HG02571 (cell line): ENCODE measurements around the gene CUL9.
"Not testable (repeated sequence)": the region's sequence is repeated elsewhere in the genome, so short reads cannot be mapped to it uniquely, and the experiment has no call there.

Source experiments
- ATAC-seq: cut with Tn5 transposase; IDR thresholded peaks from one replicate; pipeline ENCODE4 v1.9.1; 2021; ENCODE audit warnings: mild to moderate bottlenecking, moderate library complexity; ENCODE audit not compliant: unreplicated experiment

Gene CUL9

DNA sequence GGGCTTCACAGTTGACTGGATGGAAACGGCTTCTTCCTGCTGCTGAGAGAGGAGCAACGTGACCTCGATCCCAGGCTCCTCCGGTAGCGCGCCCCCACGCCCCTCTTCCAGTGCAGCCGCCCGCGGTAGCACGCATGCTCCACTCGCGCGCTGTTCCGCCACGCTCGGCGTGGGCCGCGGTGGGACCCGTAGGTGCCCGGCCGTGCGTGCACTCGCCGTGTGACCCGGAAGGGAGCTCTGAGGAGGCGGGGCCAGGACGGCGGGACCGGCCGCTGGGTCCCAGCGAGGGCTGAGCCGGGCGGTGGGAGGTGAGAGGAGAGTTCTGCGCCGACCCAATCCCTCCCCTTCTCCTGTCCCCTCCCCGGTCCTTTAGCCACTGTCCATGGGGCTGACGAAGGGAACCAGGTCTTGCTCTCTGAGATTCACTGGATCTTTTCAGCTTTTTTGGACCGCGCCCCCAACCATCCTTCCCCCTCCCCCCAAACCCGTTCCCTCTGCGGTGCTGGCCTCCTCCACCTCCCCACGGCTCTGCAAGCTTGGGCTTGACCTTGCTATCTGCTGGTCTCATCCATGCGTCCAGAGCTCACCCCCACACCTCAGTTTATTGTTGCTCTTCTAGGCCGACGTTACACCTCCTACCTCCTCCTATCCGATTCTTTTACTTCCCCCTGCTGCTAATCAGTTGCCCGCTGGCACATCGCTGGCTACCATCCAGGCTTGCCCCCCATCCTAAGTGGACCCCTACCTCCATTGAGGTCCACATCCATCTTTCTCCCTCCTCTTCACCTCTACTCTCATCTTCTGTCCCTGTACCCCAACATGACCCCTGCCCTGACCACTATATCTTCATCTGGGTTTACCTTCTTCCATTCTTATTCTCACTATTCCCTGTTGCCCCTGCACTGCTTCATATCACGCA lies at the start of gene CUL9:
Gene CUL9 (plus strand): TSS at position 255 of the 919 bp plus-strand sequence. CDS start 2,115 bp downstream, outside the sequence.
- peak; percentile 79 for ATAC-seq

DNA sequence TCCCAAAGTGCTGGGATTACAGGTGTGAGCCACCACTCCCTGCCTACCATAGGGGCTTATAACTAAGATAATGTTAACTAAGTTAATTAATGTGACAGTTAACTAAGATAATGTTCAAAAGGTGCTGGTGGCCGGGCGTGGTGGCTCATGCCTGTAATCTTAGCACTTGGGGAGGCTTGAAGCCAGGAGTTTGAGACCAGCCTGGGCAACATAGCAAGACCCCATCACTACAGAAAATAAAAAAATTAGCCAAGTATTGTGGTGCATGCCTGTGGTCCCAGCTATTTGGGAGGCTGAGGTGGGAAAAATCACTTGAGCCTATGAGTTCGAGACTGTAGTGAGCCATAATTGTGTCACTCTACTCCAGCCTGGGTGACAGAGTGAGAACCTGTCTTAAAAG lies 43.7 kb upstream of the CUL9 start:
- no peak for ATAC-seq

DNA sequence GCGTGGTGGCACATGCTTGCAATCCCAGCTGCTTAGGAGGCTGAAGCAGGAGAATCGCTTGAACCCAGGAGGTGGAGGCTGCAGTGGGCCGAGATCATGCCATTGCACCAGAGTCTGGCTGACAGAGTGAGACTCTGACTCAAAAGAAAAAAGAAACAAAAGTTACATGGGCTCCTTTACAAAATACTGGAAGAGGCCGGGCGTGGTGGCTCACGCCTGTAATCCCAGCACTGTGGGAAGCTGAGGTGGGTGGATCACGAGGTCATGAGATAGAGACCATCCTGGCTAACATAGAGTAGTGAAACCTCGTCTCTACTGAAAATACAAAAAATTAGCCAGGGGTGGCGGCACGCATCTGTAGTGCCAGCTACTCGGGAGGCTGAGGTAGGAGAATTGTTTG lies 42.0 kb upstream of the CUL9 start:
- ATAC-seq, result not testable (repeated sequence)

DNA sequence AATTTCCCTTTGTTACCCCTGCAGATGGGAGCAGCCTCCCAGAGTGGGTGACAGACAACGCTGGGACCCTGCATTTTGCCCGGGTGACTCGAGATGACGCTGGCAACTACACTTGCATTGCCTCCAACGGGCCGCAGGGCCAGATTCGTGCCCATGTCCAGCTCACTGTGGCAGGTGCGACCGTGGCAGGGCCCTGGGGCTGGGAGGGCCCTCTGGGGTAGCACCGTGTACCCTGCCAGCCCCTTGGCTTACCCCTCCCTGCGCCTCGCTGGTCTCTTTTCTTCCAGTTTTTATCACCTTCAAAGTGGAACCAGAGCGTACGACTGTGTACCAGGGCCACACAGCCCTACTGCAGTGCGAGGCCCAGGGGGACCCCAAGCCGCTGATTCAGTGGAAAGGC lies 40.4 kb upstream of the CUL9 start:
- ATAC-seq, result no peak

DNA sequence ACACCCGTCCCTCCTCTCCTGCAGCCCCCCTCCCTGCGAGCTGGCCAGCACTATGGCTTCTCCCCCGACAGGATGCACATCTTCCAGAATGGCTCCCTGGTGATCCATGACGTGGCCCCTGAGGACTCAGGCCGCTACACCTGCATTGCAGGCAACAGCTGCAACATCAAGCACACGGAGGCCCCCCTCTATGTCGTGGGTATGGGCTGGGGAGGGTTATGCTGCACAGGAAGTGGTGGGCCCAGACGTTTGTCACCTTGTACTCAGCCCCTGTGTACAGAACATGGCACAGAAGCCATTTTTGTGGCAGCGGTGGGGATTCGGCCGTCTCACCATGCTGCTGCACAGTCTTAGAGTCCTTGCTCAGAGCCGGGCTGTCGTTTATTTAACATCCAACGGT lies 39.9 kb upstream of the CUL9 start:
- no peak for ATAC-seq

DNA sequence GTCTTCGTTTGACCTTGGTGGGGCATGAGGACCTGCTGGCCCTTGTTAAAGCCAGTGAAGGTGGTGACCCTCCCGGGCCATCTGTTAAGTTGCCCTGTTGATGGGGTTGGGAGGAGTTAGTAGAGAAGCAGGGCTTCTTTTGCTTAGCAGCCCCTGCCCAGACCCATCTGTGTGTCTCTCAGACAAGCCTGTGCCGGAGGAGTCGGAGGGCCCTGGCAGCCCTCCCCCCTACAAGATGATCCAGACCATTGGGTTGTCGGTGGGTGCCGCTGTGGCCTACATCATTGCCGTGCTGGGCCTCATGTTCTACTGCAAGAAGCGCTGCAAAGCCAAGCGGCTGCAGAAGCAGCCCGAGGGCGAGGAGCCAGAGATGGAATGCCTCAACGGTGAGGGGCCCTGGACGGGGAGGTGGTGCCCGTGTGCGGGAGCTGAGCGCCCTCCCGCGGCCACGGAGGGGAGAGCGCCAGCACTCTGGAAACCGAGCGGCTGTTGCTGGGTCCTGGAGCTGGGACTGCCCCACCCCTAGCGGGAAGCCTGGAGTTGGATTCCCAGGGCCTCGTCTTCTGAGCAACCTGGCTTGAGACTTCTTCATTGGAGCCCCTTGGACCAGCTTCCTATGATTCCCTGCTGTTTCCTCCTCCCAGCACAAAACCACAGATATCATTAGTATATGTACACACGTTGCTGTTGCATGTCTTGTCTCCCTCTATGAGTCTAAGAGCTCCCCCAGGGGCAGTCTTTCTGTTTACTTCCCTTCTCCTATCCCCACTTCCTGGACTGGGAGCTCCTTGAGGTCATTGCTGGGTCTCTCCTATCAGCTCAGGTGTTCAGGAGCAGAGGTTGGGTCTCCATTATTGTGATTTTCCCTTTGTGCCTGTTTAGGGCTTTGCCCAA lies 38.5 kb upstream of the CUL9 start:
- ATAC-seq, result no peak

DNA sequence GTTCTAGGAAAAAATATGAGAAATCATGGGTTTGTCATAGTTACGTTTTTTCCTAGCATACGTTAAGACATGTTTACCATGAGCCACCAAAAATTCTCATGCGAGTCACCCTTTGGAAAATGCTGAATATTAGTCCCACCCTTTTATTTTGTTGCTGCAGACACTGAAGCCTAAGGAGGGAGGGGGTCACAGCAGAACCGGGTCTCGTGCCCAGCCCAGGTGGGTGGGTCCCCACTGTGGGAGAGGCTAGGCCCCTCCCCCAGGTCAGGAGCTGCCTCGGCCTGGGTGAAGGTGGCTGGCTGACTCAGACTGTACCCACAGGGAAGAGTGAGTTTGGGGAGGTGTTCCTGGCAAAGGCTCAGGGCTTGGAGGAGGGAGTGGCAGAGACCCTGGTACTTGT lies 37.1 kb upstream of the CUL9 start:
- ATAC-seq, result no peak

DNA sequence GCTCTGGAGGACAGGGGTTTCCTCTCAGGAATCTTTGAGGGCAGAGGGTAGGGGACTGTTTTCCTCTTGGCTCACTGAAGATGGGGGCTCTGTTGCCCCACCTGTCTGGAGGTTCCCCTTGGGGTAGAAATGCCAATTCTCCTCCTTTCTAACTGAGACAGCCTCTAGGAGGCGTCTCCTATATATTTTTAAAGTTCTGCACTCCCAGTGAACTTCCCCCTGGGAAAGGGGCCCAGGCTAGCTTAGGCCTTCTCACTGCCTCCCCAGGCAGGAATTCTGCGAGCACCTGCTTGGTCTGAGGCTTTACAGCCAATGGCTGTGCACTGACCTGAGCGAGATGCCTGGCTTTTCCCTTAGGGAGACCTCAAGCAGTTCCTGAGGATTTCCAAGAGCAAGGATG lies 35.7 kb upstream of the CUL9 start:
- no peak for ATAC-seq

DNA sequence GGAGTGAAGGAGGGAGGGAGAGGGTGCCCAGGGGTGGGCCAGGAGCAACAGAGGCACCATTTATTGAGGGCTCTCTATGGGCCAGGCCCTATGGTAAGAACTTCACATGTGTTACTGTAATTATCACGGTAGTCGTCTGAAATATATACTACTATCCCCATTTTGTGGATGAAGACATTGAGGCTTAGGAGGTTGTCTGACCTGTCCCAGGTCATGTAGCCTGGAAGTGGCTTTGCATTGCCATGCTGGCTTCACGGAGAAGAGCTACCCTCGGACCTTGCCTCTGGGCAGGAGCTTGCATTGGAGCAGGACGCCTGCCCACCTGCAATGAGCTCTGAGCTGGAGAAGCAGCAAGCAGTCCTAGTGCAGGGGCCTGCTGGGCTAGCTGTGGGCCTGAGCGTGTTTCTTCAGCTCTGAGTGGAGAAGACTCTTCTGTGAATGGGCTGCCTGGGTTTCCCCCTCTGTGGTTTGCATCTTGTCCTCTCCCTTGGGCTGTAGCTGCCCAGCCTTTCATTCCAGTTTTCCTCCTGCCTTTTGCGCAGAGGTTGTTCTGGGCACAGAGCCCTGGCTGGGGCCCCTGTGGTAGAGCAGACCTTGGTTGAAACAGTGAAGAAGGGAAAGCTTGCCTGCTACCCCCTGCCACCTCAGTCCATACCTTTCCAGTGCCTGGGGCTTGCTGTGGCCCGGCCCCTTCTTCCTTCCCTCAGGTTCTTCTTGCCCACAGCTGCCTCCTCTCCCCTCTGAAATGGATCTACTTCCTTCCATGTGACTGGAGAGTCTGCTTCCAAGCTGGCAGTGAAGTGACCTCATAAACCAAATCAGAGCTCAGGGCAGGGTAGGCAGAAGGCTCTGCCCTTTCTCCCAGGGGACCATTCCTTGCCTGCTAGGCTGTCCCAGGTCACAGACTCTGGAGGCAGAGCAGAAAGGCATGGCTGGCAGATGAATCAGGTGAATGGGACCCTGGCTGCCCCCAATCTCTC lies 35.0 kb upstream of the CUL9 start:
- no peak for ATAC-seq

DNA sequence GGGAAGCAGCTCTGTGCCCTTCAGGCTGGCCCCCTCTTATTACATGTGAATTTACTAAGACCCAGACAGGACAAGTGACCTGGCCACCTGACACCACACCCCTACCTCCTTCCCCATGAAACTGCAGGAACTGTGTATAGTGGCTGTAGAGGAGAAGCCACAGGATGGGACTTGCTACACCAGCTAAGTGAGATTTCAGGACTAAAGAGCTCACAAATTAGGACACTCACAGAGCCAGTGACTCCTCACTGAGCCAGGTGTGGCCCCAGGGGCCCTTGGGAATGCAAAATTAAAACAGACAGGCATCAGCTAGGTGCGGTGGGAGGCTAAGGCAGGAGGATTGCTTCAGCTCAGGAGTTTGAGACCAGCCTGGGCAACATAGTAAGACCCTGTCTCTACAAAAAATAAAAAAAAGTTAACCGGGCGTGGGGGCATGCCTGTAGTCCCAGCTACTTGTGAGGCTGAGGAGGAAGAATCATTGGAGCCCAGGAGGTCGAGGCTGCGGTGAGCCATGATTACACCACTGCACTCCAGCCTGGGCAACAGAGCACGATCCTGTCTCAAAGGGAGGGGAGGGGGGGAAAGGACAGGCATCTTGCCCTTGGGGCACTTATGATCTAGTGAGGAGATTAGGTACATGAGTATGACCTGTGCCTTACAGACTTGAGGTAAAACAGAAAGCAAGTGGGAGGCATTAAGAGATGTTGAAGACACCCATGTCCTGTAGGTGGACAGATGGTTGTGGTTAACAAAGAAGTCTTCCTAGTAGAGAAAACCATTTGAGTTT lies 34.1 kb upstream of the CUL9 start:
- ATAC-seq, result no peak

DNA sequence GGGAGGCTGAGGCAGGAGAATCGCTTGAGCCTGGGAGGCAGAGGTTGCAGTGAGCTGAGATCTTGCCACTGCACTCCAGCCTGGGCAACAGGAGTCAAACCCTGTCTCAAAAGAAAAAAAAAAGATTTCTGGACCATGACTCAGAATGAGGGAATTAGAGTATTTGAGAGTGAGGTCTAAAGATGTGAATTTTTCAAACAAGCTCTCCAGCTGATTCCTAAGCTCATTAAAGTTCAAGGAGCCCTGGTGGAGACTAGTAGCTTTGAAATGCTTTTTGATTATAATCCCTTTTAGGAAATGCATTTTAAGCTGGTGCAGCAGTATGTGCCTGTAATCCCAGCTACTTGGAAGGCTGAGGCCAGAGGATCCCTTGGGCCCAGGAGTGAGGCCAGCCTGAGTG lies 32.7 kb upstream of the CUL9 start:
- ATAC-seq, result no peak

DNA sequence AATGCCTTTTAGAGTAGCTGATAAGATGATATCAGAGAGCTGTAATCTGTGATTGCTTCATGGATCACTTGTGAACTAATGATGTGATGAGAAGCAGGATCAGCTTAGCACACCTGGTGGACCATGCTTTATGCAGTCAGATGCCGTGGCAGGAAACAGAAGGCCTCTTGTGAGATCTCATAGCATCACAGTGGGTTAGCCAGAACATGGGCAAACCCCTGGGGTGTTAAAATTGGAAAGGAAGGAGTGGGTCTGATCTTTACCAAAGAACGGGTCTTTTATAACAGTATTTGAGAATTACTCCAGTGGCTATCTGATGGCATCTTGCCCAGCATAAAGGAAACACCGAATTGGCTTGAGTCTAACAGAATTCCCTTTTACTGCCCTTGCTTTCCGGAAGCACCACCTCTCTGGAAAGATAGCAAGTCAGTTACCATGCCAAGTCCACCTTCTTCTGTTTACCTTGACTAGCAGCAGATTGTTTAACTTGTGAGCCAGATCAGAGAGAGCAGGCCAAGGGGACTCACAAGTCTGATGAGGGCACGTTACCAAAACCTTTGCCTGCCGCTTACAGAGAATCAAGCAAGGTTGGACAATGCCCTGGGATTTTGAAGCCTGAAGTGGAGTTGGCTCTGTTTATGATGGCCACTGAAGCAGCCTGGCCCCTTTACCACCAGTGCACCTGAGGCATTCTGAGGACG lies 31.8 kb upstream of the CUL9 start:
- no peak for ATAC-seq

DNA sequence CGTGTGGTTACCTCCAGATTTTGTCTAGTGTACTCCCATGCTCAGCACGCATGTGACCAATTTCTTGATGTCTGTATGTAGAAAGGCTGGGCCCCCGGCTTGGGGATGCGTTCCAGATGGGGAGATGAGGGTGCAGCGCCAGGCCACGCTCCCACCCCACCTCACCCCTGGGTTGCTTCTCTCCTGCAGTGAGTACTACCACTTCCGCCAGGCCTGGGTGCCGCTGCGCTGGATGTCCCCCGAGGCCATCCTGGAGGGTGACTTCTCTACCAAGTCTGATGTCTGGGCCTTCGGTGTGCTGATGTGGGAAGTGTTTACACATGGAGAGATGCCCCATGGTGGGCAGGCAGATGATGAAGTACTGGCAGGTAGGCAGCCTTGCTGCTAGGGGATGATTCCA lies 22.4 kb upstream of the CUL9 start:
- no peak for ATAC-seq

DNA sequence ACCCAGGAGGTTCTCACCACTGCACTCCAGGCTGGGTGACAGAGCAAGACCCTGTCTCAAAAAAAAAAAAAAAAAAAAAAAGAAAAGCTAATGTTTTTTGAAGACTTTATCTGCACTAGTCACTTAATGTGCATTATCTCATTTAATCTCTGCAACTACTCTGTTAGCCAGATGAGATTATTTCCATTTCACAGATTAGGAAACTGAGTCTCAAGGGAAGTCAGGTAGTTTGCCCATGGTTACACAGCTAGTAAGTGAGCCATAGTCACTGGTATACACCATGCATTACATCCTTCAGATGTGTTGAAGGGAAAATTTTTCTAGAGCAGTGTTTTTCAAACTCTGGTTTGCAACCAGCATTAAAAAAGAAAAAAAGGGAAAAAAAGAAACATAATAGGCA lies 18.1 kb upstream of the CUL9 start:
- no peak for ATAC-seq

DNA sequence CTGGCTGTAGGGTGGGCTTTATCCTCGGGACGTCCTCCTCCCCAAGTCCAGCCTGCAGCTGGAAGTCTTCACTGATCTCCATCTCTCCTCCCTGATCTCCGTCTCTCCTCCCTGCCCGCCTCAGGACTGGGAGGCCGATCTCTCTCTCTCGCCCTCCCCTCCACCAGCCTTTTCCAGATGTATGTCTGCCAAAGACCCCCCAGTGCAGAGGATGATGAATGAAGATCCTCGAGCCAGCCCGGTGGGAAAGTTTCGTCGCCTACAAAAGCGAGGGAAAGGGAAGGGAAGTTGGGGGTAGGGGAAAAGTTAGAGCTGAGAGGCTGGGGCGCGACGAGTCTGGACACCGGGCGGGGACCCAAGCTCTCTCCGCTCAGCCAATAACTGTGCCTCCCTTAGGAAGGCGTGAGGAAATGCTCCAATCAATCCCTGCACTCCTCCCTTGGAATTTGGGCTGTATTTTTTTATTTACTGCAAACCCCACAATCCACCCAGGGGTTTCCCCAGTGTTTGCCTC lies 11.5 kb upstream of the CUL9 start:
- ATAC-seq, result no peak

DNA sequence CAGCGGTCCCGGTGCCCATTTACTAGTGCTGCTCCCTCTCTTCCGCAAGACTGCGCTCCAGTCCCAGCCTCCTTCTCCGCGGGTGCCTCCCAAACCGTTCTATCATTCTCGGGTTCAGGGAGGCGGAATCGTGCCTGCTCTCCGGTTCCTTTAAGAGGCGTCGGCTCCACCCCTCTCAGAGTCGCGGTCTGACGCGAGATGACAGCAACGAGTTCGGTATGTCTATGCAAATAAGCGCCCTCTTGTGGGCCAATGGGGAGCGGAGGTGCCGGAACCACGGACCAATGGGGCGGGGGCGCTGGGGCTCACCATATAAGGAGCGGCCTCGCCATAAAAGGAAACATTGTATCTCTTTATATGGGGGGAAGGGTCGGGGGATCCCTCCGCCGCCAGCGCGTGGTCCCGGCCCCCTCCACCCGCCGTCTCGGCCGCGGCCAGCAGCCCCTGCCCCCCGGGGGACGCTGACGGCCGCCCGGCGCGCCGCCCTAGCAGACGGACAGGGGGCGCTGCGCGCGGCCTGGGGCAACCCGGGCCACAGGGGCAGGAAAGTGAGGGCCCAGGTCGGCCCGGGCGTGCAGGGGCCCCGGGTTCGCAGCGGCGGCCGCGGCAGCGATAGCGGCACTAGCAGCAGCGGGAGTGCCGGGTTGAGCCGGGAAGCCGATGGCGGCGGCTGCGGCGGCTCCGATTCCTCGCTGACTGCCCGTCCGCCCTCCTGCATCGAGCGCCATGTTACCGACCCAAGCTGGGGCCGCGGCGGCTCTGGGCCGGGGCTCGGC lies 10.9 kb upstream of the CUL9 start, which contains the start of gene SRF:
Gene SRF (plus strand): TSS at position 339 of the 776 bp plus-strand sequence. CDS start 388 bp downstream, at position 727.
- ATAC-seq, result peak; percentile 63

DNA sequence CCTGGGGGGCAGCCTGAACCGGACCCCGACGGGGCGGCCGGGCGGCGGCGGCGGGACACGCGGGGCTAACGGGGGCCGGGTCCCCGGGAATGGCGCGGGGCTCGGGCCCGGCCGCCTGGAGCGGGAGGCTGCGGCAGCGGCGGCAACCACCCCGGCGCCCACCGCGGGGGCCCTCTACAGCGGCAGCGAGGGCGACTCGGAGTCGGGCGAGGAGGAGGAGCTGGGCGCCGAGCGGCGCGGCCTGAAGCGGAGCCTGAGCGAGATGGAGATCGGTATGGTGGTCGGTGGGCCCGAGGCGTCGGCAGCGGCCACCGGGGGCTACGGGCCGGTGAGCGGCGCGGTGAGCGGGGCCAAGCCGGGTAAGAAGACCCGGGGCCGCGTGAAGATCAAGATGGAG lies 10.3 kb upstream of the CUL9 start:
- no peak for ATAC-seq
